Stimulated activated CD8-positive, alpha-beta memory T cell treated with anti-CD3 and anti-CD28 coated beads, Interleukin-15, amount 100 ng/mL, for 48 hours (primary cell): Measurements from ENCODE around the gene INPP5D.
A peak's percentile ranks its signal among the peaks of the same experiment; 100 is the strongest.
"Not testable (repeated sequence)": the region's sequence is repeated elsewhere in the genome, so short reads cannot be mapped to it uniquely, and the experiment has no call there.

Experiments
- DNase-seq, 2 donors: peaks; one replicate each; pipeline ENCODE4 v3.0.0-alpha.2; 2020; ENCODE audit warnings: low read depth in 2 of 2

INPP5D gene

GRCh38 chr2:233093721-233094120 lies 33.6 kb downstream of the INPP5D start:
- no peak for DNase-seq

- no peak for DNase-seq
Measured at GRCh38 chr2:233094614-233095013, 34.5 kb downstream of the INPP5D start.

- no peak for DNase-seq
Measured at GRCh38 chr2:233096006-233096405, 35.9 kb downstream of the INPP5D start.

- no peak for DNase-seq
Measured at GRCh38 chr2:233098618-233099017, 38.5 kb downstream of the INPP5D start.

GRCh38 chr2:233099820-233100191 lies 39.7 kb downstream of the INPP5D start:
- not testable (repeated sequence) for DNase-seq

- peak; percentile 69 to 73 for DNase-seq
Measured at GRCh38 chr2:233100192-233100998, 40.3 kb downstream of the INPP5D start.

- DNase-seq: no peak
Measured at GRCh38 chr2:233101141-233101540, 41.0 kb downstream of the INPP5D start.

GRCh38 chr2:233101816-233102215 lies 41.7 kb downstream of the INPP5D start:
- DNase-seq: no peak

GRCh38 chr2:233105156-233105895 lies 45.2 kb downstream of the INPP5D start:
- no peak for DNase-seq

GRCh38 chr2:233105930-233106329 lies 45.8 kb downstream of the INPP5D start:
- DNase-seq: no peak

GRCh38 chr2:233107011-233107410 lies 46.9 kb downstream of the INPP5D start:
- DNase-seq: no peak

GRCh38 chr2:233107831-233108300 lies 47.7 kb downstream of the INPP5D start:
- DNase-seq: no peak

GRCh38 chr2:233108611-233109490 lies 48.7 kb downstream of the INPP5D start:
- DNase-seq: no peak

GRCh38 chr2:233111427-233111826 lies 51.3 kb downstream of the INPP5D start:
- DNase-seq: no peak

GRCh38 chr2:233112329-233112728 lies 52.2 kb downstream of the INPP5D start:
- DNase-seq: no peak

GRCh38 chr2:233112776-233113452 lies 52.8 kb downstream of the INPP5D start:
- DNase-seq: no peak

GRCh38 chr2:233114421-233114861 lies 54.3 kb downstream of the INPP5D start:
- no peak for DNase-seq

- DNase-seq: no peak
Measured at GRCh38 chr2:233115121-233115520, 55.0 kb downstream of the INPP5D start.

GRCh38 chr2:233115741-233116140 lies 55.6 kb downstream of the INPP5D start:
- no peak for DNase-seq

GRCh38 chr2:233116946-233117345 lies 56.8 kb downstream of the INPP5D start:
- DNase-seq: no peak

- DNase-seq: no peak
Measured at GRCh38 chr2:233117351-233117750, 57.2 kb downstream of the INPP5D start.
